ENCODE data around the gene DDAH1.

DDAH1 gene

DNA sequence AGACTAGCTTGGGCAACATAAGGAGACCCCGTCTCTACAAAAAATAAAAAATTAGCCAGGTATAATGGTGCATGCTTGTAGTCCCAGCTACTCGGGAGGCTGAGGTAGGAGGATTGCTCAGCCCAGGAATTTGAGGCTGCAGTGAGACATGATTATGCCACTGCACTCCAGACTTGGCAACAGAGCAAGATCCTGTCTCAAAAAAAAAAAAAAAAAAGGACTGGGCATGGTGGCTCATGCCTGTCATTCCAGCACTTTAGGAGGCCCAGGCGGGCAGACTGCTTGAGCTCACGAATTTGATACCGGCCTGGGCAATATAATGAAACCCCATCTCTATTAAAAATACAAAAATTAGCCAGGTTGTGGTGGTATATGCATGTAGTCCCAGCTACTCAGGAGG, 141.2 kb downstream of the DDAH1 start:
- no peak for DNase-seq

DNA sequence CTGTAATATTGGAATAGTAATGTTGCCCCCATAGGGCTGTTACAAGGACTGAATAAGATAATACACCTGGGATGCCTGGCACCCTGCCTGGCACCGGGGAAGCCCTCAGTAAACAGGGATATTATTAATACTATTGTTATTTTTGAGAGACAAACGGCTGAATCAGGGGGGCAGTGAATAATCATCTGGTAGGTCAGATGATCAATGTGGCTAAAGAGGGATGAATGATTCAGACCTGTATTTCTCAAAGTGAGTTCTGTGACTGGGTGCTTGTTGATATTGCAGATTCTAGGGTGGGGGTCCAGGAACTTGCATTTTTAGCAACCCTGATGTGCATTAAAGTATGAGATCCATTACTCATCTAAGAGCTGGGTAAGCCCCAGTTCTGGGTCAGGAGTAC, 142.3 kb downstream of the DDAH1 start:
- DNase-seq = no peak

DNA sequence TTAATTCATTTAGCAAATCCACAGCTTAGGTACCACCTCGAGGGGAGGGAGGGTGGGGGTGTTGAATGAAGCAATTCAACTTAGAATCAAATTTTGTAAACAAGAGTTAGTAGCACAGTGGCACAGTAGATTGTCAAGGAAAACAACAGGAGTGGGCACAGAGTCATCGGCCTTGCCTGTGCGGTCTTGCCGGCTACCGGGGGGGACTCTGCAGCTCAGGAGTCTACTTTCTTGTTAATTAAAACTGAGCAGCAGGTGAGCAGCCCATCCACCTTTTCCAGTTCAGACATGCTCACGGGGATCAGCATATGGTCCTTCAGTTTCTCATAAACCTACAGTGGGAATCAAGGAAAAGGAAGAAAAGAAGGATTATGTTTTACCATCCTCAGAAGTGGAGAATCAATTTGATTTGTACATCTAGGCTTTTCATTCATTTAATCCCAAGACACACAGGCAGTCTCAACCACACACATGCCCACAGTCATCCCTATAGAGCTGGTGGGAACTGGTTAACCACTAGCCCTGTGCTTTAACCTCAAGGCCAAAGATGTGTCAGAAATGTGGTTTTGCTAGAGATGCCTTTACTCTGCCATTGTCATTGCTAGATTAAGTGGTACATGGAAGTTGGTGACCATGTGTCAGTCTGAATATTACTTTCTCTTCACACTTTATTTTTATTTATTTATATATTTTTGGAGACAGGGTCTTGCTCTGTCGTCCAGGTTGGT, 143.6 kb downstream of the DDAH1 start:
- DNase-seq = no peak

DNA sequence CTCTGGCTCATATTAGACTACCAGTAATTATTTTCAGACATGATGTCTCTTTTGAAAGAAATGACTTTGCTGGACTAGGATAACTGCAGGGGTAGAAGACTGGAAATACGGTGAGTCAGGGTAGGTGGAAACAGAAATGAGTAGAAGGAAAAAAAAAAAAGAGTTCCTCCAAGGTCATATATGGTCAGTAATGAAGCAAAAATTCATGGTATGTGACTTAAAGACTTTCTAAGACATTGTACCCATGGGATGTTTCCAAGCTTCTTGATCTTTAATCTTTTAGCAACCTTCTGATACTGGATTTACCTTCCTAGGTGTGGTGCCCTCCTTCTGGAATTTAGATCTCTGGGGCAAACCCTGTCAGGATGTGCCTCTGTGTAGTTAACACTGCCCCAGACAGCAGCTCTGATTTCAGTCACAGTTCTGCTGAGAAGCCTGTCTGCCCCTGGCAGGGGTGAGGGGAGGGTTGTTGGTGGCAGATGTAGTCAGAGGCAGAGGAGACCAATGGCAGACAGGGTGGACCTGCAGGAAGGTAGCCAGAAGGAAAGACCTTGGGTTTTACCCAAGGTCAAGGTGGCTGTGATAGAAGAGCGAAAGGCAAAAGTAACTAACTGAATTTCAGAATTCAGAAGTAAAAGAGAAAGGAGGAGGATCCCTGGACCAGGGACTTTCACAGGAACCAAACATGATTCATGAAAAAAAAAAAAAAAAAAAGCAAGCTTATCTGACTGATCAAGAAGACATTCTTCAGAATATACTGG, 144.4 kb downstream of the DDAH1 start:
- peak; percentile 34 to 77 for DNase-seq

DNA sequence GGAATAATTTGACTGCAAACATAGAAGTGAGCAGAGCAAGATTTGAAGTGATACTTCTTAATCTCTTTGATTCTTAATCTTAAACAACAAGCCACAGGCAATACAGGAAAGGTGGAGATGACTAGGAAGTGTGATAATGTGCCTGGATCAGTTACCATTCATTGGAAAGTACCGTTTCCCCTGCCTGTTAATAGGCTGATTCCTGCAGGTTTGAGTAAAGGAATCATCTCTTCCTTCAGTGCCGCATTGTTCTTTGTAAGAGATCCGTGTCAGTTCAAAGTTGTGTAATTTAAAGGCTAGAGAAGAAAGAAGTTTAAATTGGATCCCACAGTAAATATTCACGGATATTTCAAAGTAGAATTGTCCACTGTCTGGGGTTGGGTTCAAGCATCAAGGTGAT, 145.0 kb downstream of the DDAH1 start:
- DNase-seq = no peak

DNA sequence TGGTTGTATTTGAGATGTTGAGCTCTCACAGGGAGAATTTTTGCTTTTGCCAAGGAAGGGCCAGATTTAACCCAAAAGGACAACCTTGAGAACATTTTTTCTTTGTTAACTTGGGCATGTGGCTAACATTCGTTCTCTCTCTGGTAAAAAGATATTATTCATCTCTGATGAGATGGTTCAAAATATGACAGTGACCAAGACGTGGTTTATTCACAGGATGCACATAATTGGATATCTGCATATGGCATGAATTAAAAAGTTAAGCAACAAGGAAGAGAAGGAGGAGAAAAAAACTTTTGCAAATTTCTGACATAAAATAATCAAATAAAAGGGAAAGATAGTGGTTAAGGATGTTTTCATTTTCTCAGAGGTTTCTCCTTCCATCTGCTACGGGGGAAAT, 145.5 kb downstream of the DDAH1 start:
- no peak for DNase-seq

DNA sequence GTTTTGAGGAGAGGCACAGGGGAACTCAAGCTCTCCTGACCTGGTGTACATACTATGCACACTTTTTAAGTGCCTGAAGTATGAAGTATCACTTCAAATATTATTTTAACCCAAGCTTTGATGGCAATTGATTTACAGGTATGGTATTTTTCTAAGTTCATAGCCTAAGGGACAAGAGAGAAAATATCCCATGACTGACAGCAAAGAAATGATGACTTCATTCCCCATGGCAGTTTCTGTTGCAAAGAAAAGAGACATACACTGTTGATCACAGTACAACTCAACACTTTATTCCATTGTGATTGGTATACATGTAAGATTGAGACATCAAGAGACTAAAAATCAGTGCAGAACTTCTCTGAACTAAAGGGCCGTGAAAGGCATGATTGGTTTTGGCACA, 146.7 kb downstream of the DDAH1 start:
- no peak for DNase-seq

DNA sequence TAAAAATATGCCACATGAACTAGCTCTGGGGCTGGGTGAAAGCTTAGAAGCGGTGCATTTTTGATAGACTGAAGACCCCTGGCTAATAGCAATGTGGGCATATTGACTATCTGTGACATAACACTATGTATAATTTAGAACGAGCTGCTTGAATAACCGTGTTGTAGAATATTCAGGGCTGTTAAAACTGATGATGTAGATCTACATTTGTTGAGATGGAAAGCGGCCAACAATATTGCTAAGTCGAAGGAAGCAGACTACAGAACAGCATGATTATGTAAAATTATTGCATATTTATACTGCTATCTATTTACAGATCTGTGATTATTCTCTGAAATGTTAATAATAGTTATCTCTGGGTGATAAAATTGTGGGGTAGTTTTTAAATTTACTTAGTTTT, 147.4 kb downstream of the DDAH1 start:
- no peak for DNase-seq

DNA sequence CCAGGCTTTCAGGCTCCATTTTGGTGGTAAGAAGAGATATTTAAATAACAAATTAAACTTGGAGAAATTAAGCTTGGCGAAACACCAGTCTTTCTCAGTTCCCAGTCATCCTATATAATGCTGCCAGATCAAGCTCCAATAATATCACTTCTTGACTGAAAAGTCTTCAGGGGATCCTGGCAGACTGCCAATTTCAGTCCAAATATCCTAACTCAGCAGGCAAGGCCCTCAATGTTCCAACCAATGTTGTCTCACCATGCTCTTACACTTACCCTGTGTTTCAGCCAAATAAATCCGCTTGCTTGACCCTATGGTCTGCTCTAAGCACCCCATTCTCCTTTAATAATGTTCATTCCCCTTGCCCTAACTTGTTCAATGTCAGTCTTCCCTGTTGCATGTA, 148.6 kb downstream of the DDAH1 start:
- no peak for DNase-seq

DNA sequence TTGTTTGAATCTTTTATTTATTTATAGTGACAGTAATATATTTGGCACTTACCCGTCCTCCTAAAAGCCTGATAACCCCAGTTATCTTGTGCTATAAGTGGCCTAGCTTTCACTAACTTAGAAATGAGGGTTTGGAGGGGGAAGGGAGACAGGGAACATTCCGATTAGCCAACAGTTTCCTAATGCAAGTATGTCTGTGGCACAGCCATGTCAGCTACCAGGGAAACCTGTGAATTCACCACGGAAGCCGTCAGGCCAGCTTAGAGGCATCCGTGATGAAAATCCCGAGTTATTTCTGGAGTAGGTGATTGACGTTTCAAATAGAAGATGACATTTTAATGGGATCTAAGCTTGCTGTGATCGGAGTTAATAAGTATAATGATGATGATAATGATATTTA, 149.2 kb downstream of the DDAH1 start:
- DNase-seq = no peak

DNA sequence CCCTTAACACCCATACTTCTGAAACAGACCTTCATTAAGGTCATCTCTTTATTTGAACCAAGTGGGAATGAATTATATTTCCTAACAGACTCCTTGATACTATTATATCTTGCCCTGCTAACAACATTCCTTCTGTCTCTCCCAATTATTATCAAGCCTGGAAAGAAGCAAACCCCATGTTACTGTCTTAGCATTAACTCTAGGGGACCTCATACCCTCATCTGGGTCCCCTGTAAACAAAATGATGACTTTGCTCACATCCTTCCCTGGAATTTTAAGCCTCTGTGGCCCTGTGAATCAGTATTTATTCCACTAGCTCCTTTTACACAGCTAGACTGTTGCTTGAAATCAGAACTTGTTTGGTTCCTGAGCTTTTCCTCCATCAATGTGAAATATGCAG, 150.2 kb downstream of the DDAH1 start:
- no peak for DNase-seq

DNA sequence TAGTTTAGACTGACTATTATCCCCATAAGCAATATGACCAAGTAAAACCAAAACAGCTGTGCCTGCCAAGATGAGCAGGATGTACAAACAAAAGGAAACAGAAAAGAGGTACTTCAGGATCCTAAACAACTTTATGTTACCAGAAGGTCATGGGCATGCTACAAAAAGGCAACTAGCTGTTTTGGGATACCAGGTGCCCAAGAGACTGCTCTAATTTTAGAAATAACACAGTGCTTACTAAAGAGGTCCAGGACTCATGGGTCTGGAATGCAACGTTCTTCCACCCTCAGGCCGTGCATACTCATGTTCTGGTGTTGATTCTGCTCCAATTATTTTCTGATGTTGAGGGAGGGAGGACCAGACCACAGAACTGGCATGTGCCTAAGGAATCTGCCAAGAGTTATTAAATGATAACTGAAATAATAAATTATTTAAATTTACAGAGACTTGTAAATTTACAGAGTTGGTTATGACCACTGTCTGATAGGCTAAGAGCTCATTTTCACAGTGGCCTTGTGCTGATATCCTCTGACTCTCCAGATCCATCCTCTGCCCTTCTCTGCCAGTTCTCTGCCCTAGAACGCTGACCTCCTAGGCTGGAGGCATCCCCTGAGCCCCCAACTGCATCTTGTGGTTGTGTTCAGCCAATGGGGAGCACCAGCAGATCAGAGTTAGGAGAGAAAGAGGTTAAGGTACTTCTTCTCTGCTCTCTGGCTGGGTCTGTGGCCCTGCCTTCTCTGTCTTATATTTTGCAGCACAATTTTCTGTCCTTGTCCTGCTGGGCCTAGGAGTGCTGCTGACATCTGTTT, 150.9 kb downstream of the DDAH1 start:
- peak in 1 of 2 experiments; percentile 81 for DNase-seq

DNA sequence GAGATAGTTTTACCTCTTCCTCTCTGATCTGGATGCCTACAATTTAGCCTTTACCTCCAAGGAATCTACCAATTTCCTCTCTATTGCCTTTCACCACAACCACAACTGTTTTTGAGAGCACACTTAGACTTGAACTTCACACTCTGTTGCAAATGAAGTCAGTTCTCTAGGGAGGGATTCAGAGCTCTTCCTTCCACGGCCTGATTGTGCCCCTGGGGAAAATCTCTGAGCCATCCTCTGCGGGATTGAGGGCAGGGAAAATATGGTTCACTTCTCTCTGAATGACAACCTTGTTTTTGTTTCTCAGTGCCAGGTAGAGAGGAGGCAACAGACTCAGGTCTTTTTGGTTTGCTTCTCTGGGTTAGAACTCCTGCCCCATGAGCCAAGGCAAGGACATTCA, 153.1 kb downstream of the DDAH1 start:
- DNase-seq = no peak

DNA sequence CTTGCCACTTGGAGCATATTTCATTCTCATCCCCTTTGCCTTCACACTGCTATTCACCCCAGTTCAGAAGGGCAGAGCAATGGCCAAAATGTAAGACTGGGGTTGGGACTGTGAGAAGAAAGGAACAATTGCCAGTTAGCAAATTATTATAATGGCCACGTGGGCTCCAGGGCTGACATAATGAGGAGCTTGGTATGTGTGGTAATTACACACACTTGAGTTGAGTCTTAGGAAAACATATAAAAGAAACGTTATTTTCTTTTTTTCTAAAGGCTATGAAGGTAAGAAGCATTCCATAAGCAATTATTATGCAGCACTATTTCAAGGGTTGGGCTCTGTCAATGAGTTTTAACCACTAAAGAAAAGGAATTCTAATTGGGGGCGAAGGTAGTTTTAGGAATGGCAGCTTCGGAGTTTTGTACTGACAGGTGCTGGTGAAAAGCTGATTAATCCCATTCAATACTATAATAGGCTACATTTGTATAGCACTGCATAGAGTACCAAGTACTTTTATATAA, 156.1 kb downstream of the DDAH1 start:
- DNase-seq = no peak

DNA sequence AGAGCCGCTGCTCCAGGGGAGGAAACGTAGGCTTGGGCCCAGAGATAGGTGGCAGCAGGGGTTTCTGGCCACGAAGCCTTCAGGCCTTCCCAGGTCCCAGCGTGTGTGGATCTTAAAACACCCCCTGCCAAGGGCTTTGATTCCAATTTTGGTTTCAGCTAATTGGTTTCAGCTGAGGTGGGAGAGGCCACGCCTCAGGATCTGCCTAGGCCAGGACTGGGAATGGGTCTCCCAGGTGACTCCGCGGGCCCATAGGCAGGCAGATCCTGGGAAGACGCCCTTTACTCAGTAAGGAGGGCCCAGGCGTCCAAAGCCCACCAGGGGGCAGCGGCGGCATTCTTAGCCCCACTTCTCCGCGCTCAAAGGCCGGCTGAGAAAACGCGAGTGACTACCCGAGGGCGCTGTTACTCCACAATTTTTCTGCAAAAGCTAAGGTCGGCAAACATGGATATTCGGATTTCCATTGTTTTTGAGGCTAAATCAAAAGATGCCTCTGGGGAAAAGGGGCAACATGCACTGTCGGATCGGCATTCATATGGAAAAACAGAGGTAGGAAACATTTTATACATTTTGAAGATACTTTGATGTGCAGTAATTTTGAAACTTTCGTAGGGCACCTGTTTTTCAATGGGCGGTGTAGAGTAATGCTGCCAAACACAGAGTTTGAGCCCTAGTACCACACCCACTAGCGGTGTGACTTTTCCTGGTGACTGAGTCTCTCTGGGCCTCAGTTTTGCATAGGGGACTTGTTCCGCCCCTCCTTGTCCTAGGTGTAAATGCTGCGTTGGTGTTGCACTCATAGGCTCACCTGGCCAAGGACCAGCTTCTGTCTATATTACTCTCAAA, 156.7 kb downstream of the DDAH1 start:
- peak; percentile 18 to 60 for DNase-seq

DNA sequence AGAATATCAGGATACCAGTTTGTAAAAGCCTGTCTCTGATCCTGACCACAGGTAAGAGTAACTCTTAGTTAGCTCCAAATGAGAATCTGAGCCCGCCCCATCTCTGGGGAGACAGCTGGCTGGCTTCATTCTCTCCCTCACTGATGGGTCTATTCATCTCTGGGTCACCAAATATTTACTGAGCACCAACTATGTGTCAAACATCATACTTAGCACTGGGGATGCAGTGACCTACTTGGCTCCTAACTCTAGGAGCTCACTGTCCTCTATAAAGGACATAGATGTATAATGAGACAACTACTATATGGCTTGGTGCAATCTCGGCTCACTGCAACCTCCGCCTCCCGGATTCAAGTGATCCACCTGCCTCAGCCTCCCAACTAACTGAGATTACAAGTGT, 158.7 kb downstream of the DDAH1 start:
- no peak for DNase-seq

DNA sequence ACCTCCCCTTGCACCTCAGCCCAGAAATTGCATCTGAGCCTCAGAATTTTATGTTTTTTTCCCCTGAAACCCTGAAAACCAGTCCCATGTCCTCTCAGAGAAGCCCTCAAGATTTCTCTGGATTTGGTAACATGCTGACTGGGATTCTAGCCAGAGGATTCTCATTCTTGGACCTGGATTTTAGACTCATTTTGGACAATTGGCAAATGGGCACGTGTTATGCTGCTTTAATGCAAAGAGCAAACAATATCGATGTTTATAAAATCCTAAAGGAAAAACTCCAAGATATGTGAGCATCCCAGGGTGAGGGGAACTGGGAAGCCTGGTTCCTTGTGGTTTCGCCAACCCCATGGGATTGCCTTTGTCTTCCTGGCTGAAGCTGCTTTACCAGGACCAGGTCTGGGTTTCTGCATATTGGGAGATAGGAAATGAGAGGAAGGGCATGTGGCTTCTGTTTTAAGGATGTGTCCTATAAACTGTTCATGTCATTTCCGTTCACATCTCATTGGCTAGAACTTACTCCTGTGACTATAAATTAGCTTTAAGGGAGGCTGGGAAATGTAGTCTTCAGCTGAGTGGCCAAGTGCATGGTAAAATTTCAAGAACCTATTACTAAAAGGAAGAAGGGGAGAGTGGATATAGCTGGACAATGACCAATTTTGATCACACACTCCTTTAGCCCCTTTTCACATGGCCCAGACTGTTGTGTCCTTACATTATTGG, 161.4 kb downstream of the DDAH1 start:
- no peak for DNase-seq

DNA sequence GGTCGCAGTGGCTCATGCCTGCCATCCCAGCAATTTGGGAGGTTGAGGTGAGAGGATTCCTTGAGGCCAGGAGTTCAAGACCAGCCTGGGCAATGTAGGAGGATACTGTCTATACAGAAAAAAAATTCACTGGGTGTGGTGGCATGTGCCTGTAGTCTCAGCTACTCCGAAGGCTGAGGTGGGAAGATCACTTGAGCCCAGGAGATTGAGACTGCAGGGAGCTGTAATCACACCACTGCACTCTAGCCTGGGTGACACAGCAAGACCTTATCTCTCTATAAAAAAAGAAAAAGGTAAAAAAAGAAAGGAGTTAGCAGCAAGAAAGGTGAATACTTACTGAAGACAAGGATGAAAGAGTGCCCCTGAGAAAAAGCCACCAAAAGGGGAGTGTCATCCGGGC, 164.8 kb downstream of the DDAH1 start:
- no peak for DNase-seq

DNA sequence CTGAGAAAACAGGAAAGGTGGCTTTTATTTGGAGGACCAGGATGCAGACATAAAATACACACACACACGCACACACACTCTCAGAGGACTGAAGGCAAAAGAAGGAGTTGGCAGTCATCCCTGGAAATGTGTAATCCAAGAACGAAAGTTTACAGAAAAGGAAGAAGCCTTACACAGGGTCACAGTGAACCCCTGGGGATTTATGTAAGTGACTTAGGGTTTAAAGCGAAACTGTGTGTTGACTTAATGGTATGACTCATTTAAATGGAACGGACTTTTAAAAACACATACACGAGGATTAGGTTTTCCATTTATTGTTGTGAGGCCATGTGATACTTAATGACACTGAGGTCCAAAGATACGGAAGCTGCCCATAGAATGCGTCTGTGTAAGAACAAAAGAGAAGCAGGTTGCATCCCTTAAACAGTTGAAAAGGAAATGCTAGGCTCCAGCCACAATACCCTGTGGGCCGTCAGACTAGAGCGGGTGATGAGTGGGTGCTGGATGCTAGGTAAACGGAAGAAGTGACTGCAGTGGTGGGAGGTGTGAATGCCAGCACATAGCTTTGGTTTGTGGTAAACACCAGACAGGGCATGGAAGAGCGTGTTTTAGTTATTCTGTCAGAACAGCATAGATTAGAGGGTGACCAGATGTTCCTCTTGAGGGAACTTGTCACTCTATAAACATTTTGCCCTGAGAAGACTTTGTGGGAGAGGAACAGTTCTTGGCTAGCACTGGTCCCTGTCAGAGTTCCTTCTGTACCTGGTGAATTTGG, 166.9 kb downstream of the DDAH1 start:
- DNase-seq = peak; percentile 50 to 90

DNA sequence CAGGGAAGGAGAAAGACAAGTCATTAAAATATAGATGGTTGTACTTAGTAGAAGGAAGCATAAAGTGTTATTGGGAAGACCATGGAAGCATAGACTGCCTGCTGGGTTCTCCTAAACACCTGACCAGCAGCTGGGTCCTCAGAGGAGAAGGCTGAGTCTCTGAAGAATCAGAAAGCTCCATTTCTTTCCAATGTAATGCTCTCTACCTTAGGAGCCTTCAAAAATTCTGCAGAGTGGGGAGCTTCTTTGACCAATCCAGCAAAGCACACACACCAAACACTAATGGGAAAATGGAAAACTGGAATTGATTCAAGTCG, 167.5 kb downstream of the DDAH1 start:
- DNase-seq = no peak

DNA sequence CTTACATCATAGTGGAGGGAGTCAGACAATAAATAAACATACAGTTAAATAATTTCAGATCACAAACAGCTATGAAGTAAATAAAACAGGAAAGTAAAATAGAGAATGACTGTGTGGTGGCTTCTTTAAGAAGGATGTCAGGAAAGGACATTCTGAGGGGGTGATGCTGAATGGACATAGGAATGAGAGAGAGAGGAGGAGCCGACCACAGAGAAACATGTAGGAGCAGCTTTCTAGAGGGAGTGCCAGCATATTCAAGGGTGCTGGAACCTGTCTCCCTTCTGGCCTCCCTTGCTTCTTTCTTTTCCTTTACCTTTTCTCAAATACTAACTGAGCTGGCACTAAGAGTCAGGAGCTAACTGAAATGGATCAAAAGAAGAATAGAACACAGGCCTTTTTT, 168.0 kb downstream of the DDAH1 start:
- no peak for DNase-seq

All from SW 1271 (cell line).